HG02943 (cell line): Measurements from ENCODE around the gene GSG1L.
"Not testable (repeated sequence)": the region's sequence is repeated elsewhere in the genome, so short reads cannot be mapped to it uniquely, and the experiment has no call there.

ENCODE experiments used
- ATAC-seq: cut with Tn5 transposase; IDR thresholded peaks from one replicate; pipeline ENCODE4 v1.9.1; 2021; ENCODE audit warnings: mild to moderate bottlenecking, low read depth, moderate library complexity; ENCODE audit not compliant: unreplicated experiment

Gene GSG1L

GRCh38 chr16:27993587-27993986, 69.9 kb downstream of the GSG1L start:
- ATAC-seq = no peak

GRCh38 chr16:27991876-27992275, 71.6 kb downstream of the GSG1L start:
- no peak for ATAC-seq

GRCh38 chr16:27985981-27986380, 77.5 kb downstream of the GSG1L start:
- ATAC-seq = no peak

- ATAC-seq = no peak
These were observed 79.4 kb downstream of the GSG1L start for GRCh38 chr16:27984121-27984520.

GRCh38 chr16:27983244-27983643, 80.3 kb downstream of the GSG1L start:
- ATAC-seq = no peak

- no peak for ATAC-seq
These were observed 81.3 kb downstream of the GSG1L start for GRCh38 chr16:27982184-27982583.

- no peak for ATAC-seq
These were observed 82.4 kb downstream of the GSG1L start for GRCh38 chr16:27980919-27981700.

GRCh38 chr16:27980076-27980775, 83.3 kb downstream of the GSG1L start:
- ATAC-seq = no peak

- ATAC-seq = not testable (repeated sequence)
These were observed 83.8 kb downstream of the GSG1L start for GRCh38 chr16:27979668-27980067.

GRCh38 chr16:27978876-27979275, 84.6 kb downstream of the GSG1L start:
- no peak for ATAC-seq

GRCh38 chr16:27977966-27978365, 85.5 kb downstream of the GSG1L start:
- ATAC-seq = no peak

- ATAC-seq = no peak
These were observed 86.5 kb downstream of the GSG1L start for GRCh38 chr16:27976990-27977389.

GRCh38 chr16:27974896-27975540, 88.5 kb downstream of the GSG1L start:
- ATAC-seq = no peak

GRCh38 chr16:27973678-27974077, 89.8 kb downstream of the GSG1L start:
- ATAC-seq = no peak

GRCh38 chr16:27972500-27972899, 91.0 kb downstream of the GSG1L start:
- ATAC-seq = no peak

- no peak for ATAC-seq
These were observed 93.9 kb downstream of the GSG1L start for GRCh38 chr16:27969574-27969973.

GRCh38 chr16:27967169-27967568, 96.3 kb downstream of the GSG1L start:
- ATAC-seq = no peak

- ATAC-seq = no peak
These were observed 96.8 kb downstream of the GSG1L start for GRCh38 chr16:27966756-27967155.

GRCh38 chr16:27965801-27966200, 97.7 kb downstream of the GSG1L start:
- no peak for ATAC-seq

- ATAC-seq = no peak
These were observed 100.0 kb downstream of the GSG1L start for GRCh38 chr16:27963471-27963965.

- ATAC-seq = no peak
These were observed 101.3 kb downstream of the GSG1L start for GRCh38 chr16:27962197-27962596.
